ENCODE data around the gene GNAI3. TPM values are rescaled to one million over a fixed set of nuclear protein-coding genes. Genes with fewer than 3 reads are reported as not detected.

GNAI3 gene
- polyA plus RNA-seq, 2 of the 4 experiments (the other 2 are of a cell fraction), result 5.3 to 8.7 TPM

DNA sequence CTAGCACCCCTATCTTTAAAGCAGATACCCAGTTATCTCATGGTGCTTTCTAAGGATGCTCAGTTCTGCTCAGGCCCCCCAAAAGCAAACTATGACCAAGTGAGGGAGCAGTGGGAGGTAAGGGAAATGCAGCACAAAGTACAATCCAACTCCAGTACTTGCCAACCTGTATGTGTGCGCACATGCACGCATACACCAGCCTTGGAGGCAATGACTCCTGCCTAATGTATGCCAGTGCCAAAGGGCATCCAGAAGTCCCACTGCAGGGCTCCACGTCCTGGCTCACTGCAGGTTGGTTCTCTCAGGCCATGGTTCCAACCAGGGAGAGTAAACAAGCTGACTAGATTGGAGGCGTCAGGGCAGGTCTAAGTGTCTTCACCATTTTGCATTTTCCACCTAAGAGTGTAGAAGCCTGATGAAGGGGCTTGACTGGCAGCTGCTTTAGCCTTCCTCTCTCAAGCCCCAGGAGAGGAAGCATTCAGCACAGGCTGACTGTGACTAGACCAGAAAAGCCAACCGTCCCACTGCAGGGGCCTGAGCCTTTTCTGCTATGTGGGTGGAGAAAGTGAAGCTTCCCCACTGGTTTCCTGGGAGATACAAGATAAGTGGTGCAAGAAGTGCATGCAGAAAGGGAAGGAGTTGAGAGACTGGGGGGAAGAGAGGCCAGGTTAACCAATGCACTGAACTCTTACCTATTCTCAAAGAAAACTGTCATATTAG is 46.6 kb upstream of the GNAI3 start:
- CTCF ChIA-PET, result interaction anchor here (0.7 to 23.6 kb wide), 7 partner anchors 8 to 30 kb away, joined by 3 to 749 read pairs (median 4); partner anchors contain the start of genes CYB561D1 and GPR61
- WGBS (ENCODE audit: missing lambda C conversion rate), result 86% methylated on average over 5 of the region's 5 CpGs
- no peak for TF ChIP-seq ELK1 (IDR thresholded peaks at IDR 0.05; ENCODE audit: low read depth, low read length)
- TF ChIP-seq ZFP36 (IDR thresholded peaks at IDR 0.05; ENCODE audit: borderline replicate concordance, partially characterized antibody), result no peak
- TF ChIP-seq CBX8 (IDR thresholded peaks at IDR 0.05), result no peak
- TF ChIP-seq, protein P1, sequence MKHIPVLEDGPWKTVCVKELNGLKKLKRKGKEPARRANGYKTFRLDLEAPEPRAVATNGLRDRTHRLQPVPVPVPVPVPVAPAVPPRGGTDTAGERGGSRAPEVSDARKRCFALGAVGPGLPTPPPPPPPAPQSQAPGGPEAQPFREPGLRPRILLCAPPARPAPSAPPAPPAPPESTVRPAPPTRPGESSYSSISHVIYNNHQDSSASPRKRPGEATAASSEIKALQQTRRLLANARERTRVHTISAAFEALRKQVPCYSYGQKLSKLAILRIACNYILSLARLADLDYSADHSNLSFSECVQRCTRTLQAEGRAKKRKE (CRISPR knock-in tag; IDR thresholded peaks at IDR 0.05; ENCODE audit: low read depth), result no peak
- TF ChIP-seq JUNB (IDR thresholded peaks at IDR 0.05), result no peak
- no peak for TF ChIP-seq MAZ (IDR thresholded peaks at IDR 0.05; ENCODE audit: borderline replicate concordance, low read depth, low read length)
- TF ChIP-seq POLR2A (IDR thresholded peaks at IDR 0.05; ENCODE audit: low read length), result no peak
- no peak for TF ChIP-seq EHMT2 (IDR thresholded peaks at IDR 0.05; ENCODE audit: low read depth)
- no peak for TF ChIP-seq MYC (IDR thresholded peaks at IDR 0.05; ENCODE audit: borderline replicate concordance, low read length)
- no peak for TF ChIP-seq NFE2L2 (conservative IDR thresholded peaks at IDR 0.05; ENCODE audit: low read length)
- TF ChIP-seq ZC3H11A (IDR thresholded peaks at IDR 0.05), result no peak
- TF ChIP-seq HDAC2 (IDR thresholded peaks at IDR 0.05), result no peak
- no peak for TF ChIP-seq HES2 (IDR thresholded peaks at IDR 0.05)
- no peak for TF ChIP-seq RNF2 (IDR thresholded peaks at IDR 0.05; ENCODE audit: borderline replicate concordance, low read depth)
- TF ChIP-seq CBX2 (IDR thresholded peaks at IDR 0.05; ENCODE audit: borderline replicate concordance, low read depth), result no peak
- TF ChIP-seq HOXA7 (CRISPR knock-in tag; IDR thresholded peaks at IDR 0.05), result no peak

GRCh38 chr1:109502364-109502851 is 46.0 kb upstream of the GNAI3 start:
- Histone ChIP-seq H3K27ac (no peak overlapping the region), H3K4me3 (no peak overlapping the region), H3K9me3 (no peaks in the 10 kb centered on the region), H3K4me2 (no peak overlapping the region), H3K4me1 (no peaks in the 10 kb centered on the region)
- WGBS (ENCODE audit: missing lambda C conversion rate), result 93% methylated on average over 3 of the region's 3 CpGs
- FAIRE-seq (no peak), DNase-seq (ENCODE audit: low read depth in 1 of 2, low spot score in 1 of 2) (no peak), ATAC-seq (no peak)
- CTCF ChIA-PET, result interaction anchor here (0.7 to 23.6 kb wide), 6 partner anchors 8 to 29 kb away, joined by 3 to 749 read pairs (median 4); partner anchors contain the start of genes CYB561D1 and GPR61
- POLR2A ChIA-PET, result no interaction called here
- TF ChIP-seq ZFP36 (IDR thresholded peaks at IDR 0.05; ENCODE audit: borderline replicate concordance, partially characterized antibody) (no peak), HMGXB4 (CRISPR knock-in tag; IDR thresholded peaks at IDR 0.05; ENCODE audit: borderline replicate concordance) (no peak), NPAS2 (CRISPR knock-in tag; IDR thresholded peaks at IDR 0.05; ENCODE audit: borderline replicate concordance) (no peak), KDM5A (IDR thresholded peaks at IDR 0.05) (no peak)

More for the DNA sequence above, 46.6 kb upstream of the GNAI3 start:
- Histone ChIP-seq H3K9me3 (no peaks in the 10 kb centered on the region), H3K4me1 (no peaks in the 10 kb centered on the region), H3K4me3 (no peak overlapping the region), H3K4me2 (no peak overlapping the region), H3K27ac (no peak overlapping the region)
- DNase-seq (ENCODE audit: low read depth in 1 of 2, low spot score in 1 of 2) (no peak), FAIRE-seq (no peak), ATAC-seq (no peak)
- POLR2A ChIA-PET, result no interaction called here

Data from A549 (cell line).